OCI-LY3 (cell line): ENCODE data around the gene TTLL9.

Experiments
- CTCF ChIP-seq: fragments of 200-600, 300-600 bp; sonication (generic); IDR thresholded peaks from 2 replicates; pipeline ENCODE4 v1.5.1; 2014; ENCODE audit warnings: antibody characterized with exemption, low read length, low read depth
- EZH2phosphoT487 ChIP-seq: fragments of 200-600 bp; shearing (Covaris generic); IDR thresholded peaks from 2 replicates; pipeline ENCODE4 v1.6.1; 2018; ENCODE audit warnings: antibody characterized with exemption, mixed run types, low read depth

GRCh38 chr20:31972471-31973021 is 102.1 kb downstream of the TTLL9 start:
- TF ChIP-seq CTCF (no peak), EZH2phosphoT487 (no peak)
